ENCODE measurements around the gene CD300LF. TPM values are rescaled to one million over a fixed set of nuclear protein-coding genes. Genes with fewer than 3 reads are reported as not detected.

Gene CD300LF
- total RNA-seq, 2 donors from 2014 or later = 1.0 to 1.1 TPM

GRCh38 chr17:74733365-74734122 is 20.8 kb upstream of the CD300LF start:
- Histone ChIP-seq H3K4me1 (peaks cover 17% of the 10 kb centered on the region), H3K36me3 (no peaks in the 10 kb centered on the region), H3K4me3 (no peak overlapping the region), H3K27ac (no peak overlapping the region), H3K9me3 (no peaks in the 10 kb centered on the region), H3K27me3 (peaks cover 15% of the 10 kb centered on the region), H3K9ac (ENCODE audit: low read depth in 2 of 2, low read length in 2 of 2) (no peak overlapping the region)
- intact Hi-C loops (cut with DNase I) = loop anchor here (10.0 kb wide), 1 partner anchor 79 kb away; no protein-coding TSS in a partner anchor
- TF ChIP-seq CTCF (IDR thresholded peaks at IDR 0.05) = no peak
- DNase-seq = no peak

- TF ChIP-seq CTCF (IDR thresholded peaks at IDR 0.05) = no peak
- H3K36me3 ChIP-seq = no peaks in the 10 kb centered on the region
- H3K27ac ChIP-seq = no peak overlapping the region
- peaks cover 4% of the 10 kb centered on the region for H3K27me3 ChIP-seq
- no peaks in the 10 kb centered on the region for H3K9me3 ChIP-seq
- no peak overlapping the region for H3K9ac ChIP-seq (ENCODE audit: low read depth in 2 of 2, low read length in 2 of 2)
- intact Hi-C loops (cut with DNase I) = loop anchor here (10.0 kb wide), 1 partner anchor 77 kb away; no protein-coding TSS in a partner anchor
- no peak for DNase-seq
- H3K4me3 ChIP-seq = no peak overlapping the region
- H3K4me1 ChIP-seq = peaks cover 10% of the 10 kb centered on the region
Measured at GRCh38 chr17:74732042-74732867, 19.5 kb upstream of the CD300LF start.

GRCh38 chr17:74731347-74731605 is 18.6 kb upstream of the CD300LF start:
- Histone ChIP-seq H3K4me3 (no peak overlapping the region), H3K4me1 (peaks cover under 1% of the 10 kb centered on the region), H3K9ac (ENCODE audit: low read depth in 2 of 2, low read length in 2 of 2) (no peak overlapping the region), H3K36me3 (no peaks in the 10 kb centered on the region), H3K9me3 (no peaks in the 10 kb centered on the region), H3K27ac (no peak overlapping the region), H3K27me3 (no peaks in the 10 kb centered on the region)
- DNase-seq = no peak
- intact Hi-C loops (cut with DNase I) = loop anchor here (10.0 kb wide), 1 partner anchor 76 kb away; no protein-coding TSS in a partner anchor
- TF ChIP-seq CTCF (IDR thresholded peaks at IDR 0.05) = no peak

- Histone ChIP-seq H3K9me3 (no peaks in the 10 kb centered on the region), H3K27ac (no peak overlapping the region), H3K4me3 (no peak overlapping the region), H3K36me3 (no peaks in the 10 kb centered on the region), H3K27me3 (no peaks in the 10 kb centered on the region), H3K9ac (ENCODE audit: low read depth in 2 of 2, low read length in 2 of 2) (no peak overlapping the region), H3K4me1 (no peaks in the 10 kb centered on the region)
- DNase-seq = no peak
- intact Hi-C loops (cut with DNase I) = loop anchor here (10.0 kb wide), 1 partner anchor 76 kb away; no protein-coding TSS in a partner anchor
- TF ChIP-seq CTCF (IDR thresholded peaks at IDR 0.05) = no peak
Measured at GRCh38 chr17:74730491-74731346, 18.0 kb upstream of the CD300LF start.

- Histone ChIP-seq H3K27me3 (no peaks in the 10 kb centered on the region), H3K9me3 (no peaks in the 10 kb centered on the region), H3K4me1 (no peaks in the 10 kb centered on the region), H3K4me3 (no peak overlapping the region), H3K9ac (ENCODE audit: low read depth in 2 of 2, low read length in 2 of 2) (no peak overlapping the region), H3K27ac (no peak overlapping the region), H3K36me3 (no peaks in the 10 kb centered on the region)
- no peak for DNase-seq
- TF ChIP-seq CTCF (IDR thresholded peaks at IDR 0.05) = no peak
- intact Hi-C loops (cut with DNase I) = loop anchor here (10.0 kb wide), 1 partner anchor 75 kb away; no protein-coding TSS in a partner anchor
Measured at GRCh38 chr17:74729866-74730265, 17.1 kb upstream of the CD300LF start.
